Right atrium auricular region (tissue), 2 donors: Measurements from ENCODE around the gene TXNRD3. TPM values are rescaled to one million over a fixed set of nuclear protein-coding genes. Genes with fewer than 3 reads are reported as not detected.

Source experiments
- DNase-seq: peaks from one replicate; pipeline ENCODE4 v3.0.0-alpha.2; 2019; ENCODE audit warnings: low spot score
- H3K27ac ChIP-seq, 2 donors: fragments of 200-600 bp; sonication (generic); 1 replicate in 1 of 2; 2 replicates in 1 of 2; pipeline ENCODE4 v1.5.1; 2016 to 2019
- H3K27me3 ChIP-seq, 2 donors: fragments of 200-600 bp; sonication (generic); one replicate each; pipeline versions ENCODE4 v1.5.1 to v1.6.0; 2017 to 2019
- H3K36me3 ChIP-seq: fragments of 200-600 bp; sonication (generic); one replicate; pipeline ENCODE4 v1.5.1; 2016
- H3K4me1 ChIP-seq, 2 donors: fragments of 200-600 bp; sonication (generic); one replicate each; pipeline versions ENCODE4 v1.5.1 to v1.6.0; 2017 to 2019
- H3K4me3 ChIP-seq, 2 donors: fragments of 200-600 bp; sonication (generic); 1 replicate in 1 of 2; 2 replicates in 1 of 2; pipeline ENCODE4 v1.5.1; 2017 to 2019; ENCODE audit warnings: mild to moderate bottlenecking in 1 of 2, moderate library complexity in 1 of 2
- H3K9me3 ChIP-seq, 2 donors: fragments of 200-600 bp; sonication (generic); one replicate each; pipeline ENCODE4 v1.5.1; 2019
- total RNA-seq, 2 donors: library from RNA; depleted of rRNA; stranded (reverse); fragments of >200 nt; gene quantifications; one replicate each; pipeline ENCODE4 v1.1.0, GENCODE V29; 2016
- TF ChIP-seq, protein P1 (sequence below), 2 donors: fragments of 200-600 bp; sonication (generic); IDR thresholded peaks; one replicate each; pipeline ENCODE4 v1.5.1; 2019; ENCODE audit warnings: antibody characterized with exemption in 2 of 2

The TXNRD3 gene
- 1 to 10 TPM; 5.0 to 6.8 TPM for total RNA-seq

- H3K9me3 ChIP-seq: no peaks in the 10 kb centered on the region
- peak within 1 kb of the TSS; percentile 78 to 88 for H3K27ac ChIP-seq
- H3K36me3 ChIP-seq: no peaks in the 10 kb centered on the region
- TF ChIP-seq, protein P1, sequence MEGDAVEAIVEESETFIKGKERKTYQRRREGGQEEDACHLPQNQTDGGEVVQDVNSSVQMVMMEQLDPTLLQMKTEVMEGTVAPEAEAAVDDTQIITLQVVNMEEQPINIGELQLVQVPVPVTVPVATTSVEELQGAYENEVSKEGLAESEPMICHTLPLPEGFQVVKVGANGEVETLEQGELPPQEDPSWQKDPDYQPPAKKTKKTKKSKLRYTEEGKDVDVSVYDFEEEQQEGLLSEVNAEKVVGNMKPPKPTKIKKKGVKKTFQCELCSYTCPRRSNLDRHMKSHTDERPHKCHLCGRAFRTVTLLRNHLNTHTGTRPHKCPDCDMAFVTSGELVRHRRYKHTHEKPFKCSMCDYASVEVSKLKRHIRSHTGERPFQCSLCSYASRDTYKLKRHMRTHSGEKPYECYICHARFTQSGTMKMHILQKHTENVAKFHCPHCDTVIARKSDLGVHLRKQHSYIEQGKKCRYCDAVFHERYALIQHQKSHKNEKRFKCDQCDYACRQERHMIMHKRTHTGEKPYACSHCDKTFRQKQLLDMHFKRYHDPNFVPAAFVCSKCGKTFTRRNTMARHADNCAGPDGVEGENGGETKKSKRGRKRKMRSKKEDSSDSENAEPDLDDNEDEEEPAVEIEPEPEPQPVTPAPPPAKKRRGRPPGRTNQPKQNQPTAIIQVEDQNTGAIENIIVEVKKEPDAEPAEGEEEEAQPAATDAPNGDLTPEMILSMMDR (IDR thresholded peaks at IDR 0.05): peak in 1 of 2 donors; percentile 34
- DNase-seq: peak; percentile 74
- H3K4me3 ChIP-seq: peak within 1 kb of the TSS; percentile 72 to 82
- H3K4me1 ChIP-seq: no peaks in the 10 kb centered on the region
- no peaks in the 10 kb centered on the region for H3K27me3 ChIP-seq
Observed at GRCh38 chr3:126654571-126655383, at the start of gene TXNRD3. TSS of gene TXNRD3 (minus strand) at chr3:126655124.

DNA sequence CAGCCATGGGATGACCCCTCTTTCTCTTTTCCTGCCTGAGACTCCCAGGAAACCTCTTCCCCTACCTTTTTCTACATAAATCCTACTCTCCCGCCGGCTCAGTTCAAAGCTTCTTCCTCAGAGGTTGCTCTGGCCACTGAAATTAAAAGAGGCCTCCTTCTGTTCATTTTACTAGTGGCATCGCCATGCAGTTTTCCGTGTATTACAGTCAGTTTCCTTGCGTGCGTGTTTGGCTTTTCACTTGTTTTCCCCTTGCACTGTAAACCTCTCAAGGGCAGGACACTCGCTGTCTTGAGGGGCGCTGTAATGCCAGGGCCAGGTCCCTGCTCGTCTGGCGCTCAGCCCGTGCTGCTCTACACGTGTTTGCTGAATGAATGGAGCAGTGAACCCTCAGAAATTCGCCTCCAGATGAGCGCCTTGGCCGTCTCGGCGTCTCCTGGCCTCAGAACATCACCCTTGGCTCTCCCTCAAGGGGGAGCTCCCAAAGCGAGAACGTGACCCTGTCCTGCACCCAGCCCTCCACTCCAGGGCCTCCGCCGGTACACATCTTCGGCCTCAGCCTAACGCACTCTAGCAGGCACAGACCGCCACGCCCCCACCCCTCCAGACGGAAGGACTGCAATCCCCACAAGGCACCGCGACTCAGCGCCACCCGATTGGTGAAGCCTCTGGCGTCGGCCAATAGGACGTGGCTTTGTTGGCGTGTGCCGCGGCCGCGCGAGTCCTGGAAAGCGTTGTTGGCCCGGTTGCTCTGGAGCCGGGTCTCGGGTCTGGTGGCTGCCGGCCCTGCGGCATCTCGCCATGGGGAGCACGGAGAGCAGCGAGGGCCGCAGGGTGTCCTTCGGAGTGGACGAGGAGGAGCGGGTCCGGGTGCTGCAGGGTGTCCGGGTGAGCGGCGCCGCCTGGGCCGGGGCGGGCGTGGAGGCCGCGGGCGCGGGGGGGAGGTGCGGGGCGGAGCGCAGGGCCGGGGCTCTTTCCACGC is 48.9 kb upstream of the TXNRD3 start, which contains the start of gene CHCHD6:
Gene CHCHD6, plus strand, starts transcription at position 729 of the 982 bp plus-strand sequence. Its CDS starts 73 bp downstream, at position 802.
- peak within 1 kb of the TSS; percentile 80 to 97 for H3K4me3 ChIP-seq
- H3K4me1 ChIP-seq: peaks cover 0 to 12% of the 10 kb centered on the region in 2 donors
- H3K36me3 ChIP-seq: no peaks in the 10 kb centered on the region
- H3K27ac ChIP-seq: peak within 1 kb of the TSS in 1 of 2 donors; percentile 50
- no peaks in the 10 kb centered on the region for H3K27me3 ChIP-seq
- H3K9me3 ChIP-seq: peaks cover 0 to 4% of the 10 kb centered on the region in 2 donors
- DNase-seq: peak; percentile 97
- TF ChIP-seq, protein P1 (IDR thresholded peaks at IDR 0.05): no peak

DNA sequence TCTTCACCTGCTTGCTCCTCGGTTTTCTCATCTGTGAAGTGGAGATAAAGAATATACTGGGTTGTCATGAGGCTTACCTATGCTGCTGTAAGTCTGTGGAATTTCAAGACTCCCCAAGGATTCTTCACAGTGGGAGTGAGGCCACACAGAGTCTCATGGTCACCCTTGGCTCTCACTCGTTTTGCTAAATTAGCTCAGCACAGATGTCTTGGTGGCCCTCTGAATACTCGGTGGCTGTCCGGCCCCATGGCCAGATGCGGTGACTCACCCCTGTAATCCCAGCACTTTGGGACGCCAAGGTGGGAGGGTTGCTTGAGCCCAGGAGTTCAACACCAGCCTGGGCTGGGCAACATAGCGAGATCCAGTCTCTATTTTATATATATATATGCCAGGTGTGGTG is 44.1 kb upstream of the TXNRD3 start:
- H3K36me3 ChIP-seq: no peaks in the 10 kb centered on the region
- no peak overlapping the region for H3K27ac ChIP-seq
- H3K27me3 ChIP-seq: peaks cover 0 to 3% of the 10 kb centered on the region in 2 donors
- H3K4me3 ChIP-seq: no peak overlapping the region
- no peak for DNase-seq
- peaks cover 0 to 4% of the 10 kb centered on the region in 2 donors for H3K9me3 ChIP-seq
- TF ChIP-seq, protein P1 (IDR thresholded peaks at IDR 0.05): no peak
- peaks cover 0 to 5% of the 10 kb centered on the region in 2 donors for H3K4me1 ChIP-seq

DNA sequence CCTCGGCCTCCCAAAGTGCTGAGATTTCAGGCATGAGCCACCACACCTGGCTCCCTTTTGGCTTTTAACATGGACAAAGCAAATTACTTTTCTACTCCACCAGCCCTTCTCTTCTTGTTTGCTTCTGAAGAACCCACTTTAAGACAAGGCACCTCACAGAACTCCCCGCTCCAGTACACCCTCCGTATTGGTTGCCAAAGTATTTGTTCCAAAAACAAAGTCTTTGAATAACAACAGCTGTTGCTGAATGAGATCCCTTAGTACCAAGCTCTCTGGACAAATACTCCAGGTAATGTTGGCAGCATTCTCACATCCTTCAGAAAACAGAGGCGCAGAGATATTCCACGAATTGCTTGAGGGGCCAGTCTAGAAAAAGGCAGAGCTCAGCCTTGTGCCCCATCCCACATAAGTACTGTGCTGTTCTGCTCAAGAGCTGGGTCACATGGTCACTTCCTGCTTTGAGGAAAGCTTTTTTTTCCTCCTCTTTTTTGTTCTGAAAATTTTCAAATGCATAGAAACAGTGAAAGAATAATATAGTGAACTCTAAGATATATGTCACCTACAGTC is 41.9 kb upstream of the TXNRD3 start:
- DNase-seq: no peak
- TF ChIP-seq, protein P1 (IDR thresholded peaks at IDR 0.05): no peak
- H3K4me3 ChIP-seq: no peak overlapping the region
- H3K36me3 ChIP-seq: no peaks in the 10 kb centered on the region
- H3K27me3 ChIP-seq: peaks cover 0 to 3% of the 10 kb centered on the region in 2 donors
- no peaks in the 10 kb centered on the region for H3K4me1 ChIP-seq
- peaks cover 0 to 4% of the 10 kb centered on the region in 2 donors for H3K9me3 ChIP-seq
- H3K27ac ChIP-seq: no peak overlapping the region

- no peaks in the 10 kb centered on the region for H3K4me1 ChIP-seq
- H3K9me3 ChIP-seq: no peaks in the 10 kb centered on the region
- H3K27ac ChIP-seq: no peak overlapping the region
- H3K36me3 ChIP-seq: no peaks in the 10 kb centered on the region
- peaks cover 0 to 3% of the 10 kb centered on the region in 2 donors for H3K27me3 ChIP-seq
- TF ChIP-seq, protein P1 (IDR thresholded peaks at IDR 0.05): no peak
- no peak for DNase-seq
- H3K4me3 ChIP-seq: no peak overlapping the region
Observed at GRCh38 chr3:126693921-126694320, 39.0 kb upstream of the TXNRD3 start.
